ENCODE results near the gene GPR161. TPM values are rescaled to one million over a fixed set of nuclear protein-coding genes. Genes with fewer than 3 reads are reported as not detected.
"Not testable (repeated sequence)": the region's sequence is repeated elsewhere in the genome, so short reads cannot be mapped to it uniquely, and the experiment has no call there.

The GPR161 gene
- total RNA-seq (2021) (6.0 and 6.7 TPM in 2 replicates), Bru-seq, nascent RNA (percentile 42 among the genes with signal in this experiment), BruChase-seq, experiment 1, labeled RNA remaining after a 2-hour chase (percentile 48 among the genes with signal in this experiment), BruChase-seq, experiment 2, labeled RNA remaining after a 6-hour chase (percentile 49 among the genes with signal in this experiment)
- long read RNA-seq, partial matches to known transcripts, result 1 of 9 reads
- long read RNA-seq, other reads (novel, unspliced or antisense), result 8 of 9 reads

- DNase-seq, result peak in 1 of 2 experiments; percentile 43
- no peaks in the 10 kb centered on the region for H3K36me3 ChIP-seq (ENCODE audit: low read depth)
- no peaks in the 10 kb centered on the region for H3K9me2 ChIP-seq (ENCODE audit: insufficient read depth)
- TF ChIP-seq EZH2 (IDR thresholded peaks at IDR 0.05; ENCODE audit: low read depth), result no peak
- TF ChIP-seq CTCF (conservative IDR thresholded peaks at IDR 0.05), result no peak
- BruUV-seq (replicated peaks), result no TSS peak
- H3K27me3 ChIP-seq (ENCODE audit: insufficient read depth, low read depth), result no peaks in the 10 kb centered on the region
- H3F3A ChIP-seq (ENCODE audit: insufficient read depth, low read depth), result peaks cover 17% of the 10 kb centered on the region; the same call in 1 of the 2 replicates
- peak within 1 kb of the TSS; percentile 78 for H3K4me3 ChIP-seq
- peak within 1 kb of the TSS; percentile 95 for H3K4me2 ChIP-seq
- intact Hi-C loops (cut with micrococcal nuclease; ENCODE audit: unreplicated experiment), result loop anchor here (5.0 kb wide), 2 partner anchors 55 to 185 kb away; no protein-coding TSS in a partner anchor
- peak within 1 kb of the TSS; percentile 97 for H2AFZ ChIP-seq
- no peaks in the 10 kb centered on the region for H4K20me1 ChIP-seq (ENCODE audit: insufficient read depth)
- POLR2A ChIA-PET (ENCODE audit: unreplicated experiment), result interaction anchor here (0.6 kb wide), 1 partner anchor 15 kb away, joined by 3 read pairs; no protein-coding TSS in a partner anchor
- no peaks in the 10 kb centered on the region for H3K9me3 ChIP-seq (ENCODE audit: insufficient read depth, low read depth)
- CTCF ChIA-PET, result no interaction called here
- H3K27ac ChIP-seq, result no peak within 1 kb of the TSS
- H3K79me2 ChIP-seq (ENCODE audit: low read depth), result no peaks in the 10 kb centered on the region
- peaks cover 20% of the 10 kb centered on the region for H3K4me1 ChIP-seq (replicated peaks; ENCODE audit: insufficient read depth)
These were observed at the start of gene GPR161 for GRCh38 chr1:168136709-168137514. GPR161 (minus strand) TSS chr1:168136930; CDS start chr1:168104850, 32,080 bp downstream.

GRCh38 chr1:168181063-168181720, 44.5 kb upstream of the GPR161 start:
- H2AFZ ChIP-seq; H3K4me3 ChIP-seq; H3K9me3 ChIP-seq (ENCODE audit: insufficient read depth, low read depth); CTCF ChIA-PET; H3K27ac ChIP-seq; H3K36me3 ChIP-seq (ENCODE audit: low read depth); H3K27me3 ChIP-seq (ENCODE audit: insufficient read depth, low read depth); DNase-seq; intact Hi-C loops (cut with micrococcal nuclease; ENCODE audit: unreplicated experiment); BruUV-seq (replicated peaks); H4K20me1 ChIP-seq (ENCODE audit: insufficient read depth); H3K9me2 ChIP-seq (ENCODE audit: insufficient read depth): not testable (repeated sequence)
- Histone ChIP-seq H3K4me1 (replicated peaks; ENCODE audit: insufficient read depth) (peaks cover 45% of the 10 kb centered on the region), H3F3A (ENCODE audit: insufficient read depth, low read depth) (peaks cover 28% of the 10 kb centered on the region), H3K4me2 (peak overlapping the region; percentile 60), H3K79me2 (ENCODE audit: low read depth) (peaks cover 55% of the 10 kb centered on the region)
- POLR2A ChIA-PET (ENCODE audit: unreplicated experiment), result interaction anchor here (0.8 kb wide), 1 partner anchor 63 kb away, joined by 8 read pairs; no protein-coding TSS in a partner anchor

GRCh38 chr1:168180148-168180524, 43.4 kb upstream of the GPR161 start:
- ChIA-PET POLR2A (ENCODE audit: unreplicated experiment) (interaction anchor here (0.8 kb wide), 1 partner anchor 64 kb away, joined by 8 read pairs; no protein-coding TSS in a partner anchor), CTCF (no interaction called here)
- intact Hi-C loops (cut with micrococcal nuclease; ENCODE audit: unreplicated experiment), result no loop called here
- peaks cover 28% of the 10 kb centered on the region for H3F3A ChIP-seq (ENCODE audit: insufficient read depth, low read depth)
- no TSS peak for BruUV-seq (replicated peaks)
- peak overlapping the region; percentile 65 for H3K27ac ChIP-seq
- H4K20me1 ChIP-seq (ENCODE audit: insufficient read depth), result no peaks in the 10 kb centered on the region
- peak overlapping the region; percentile 87 for H3K4me3 ChIP-seq
- H3K4me1 ChIP-seq (replicated peaks; ENCODE audit: insufficient read depth), result peaks cover 45% of the 10 kb centered on the region
- H3K36me3 ChIP-seq (ENCODE audit: low read depth), result 0 out of 2 replicates have a peak, but pooled peaks cover 8% of the 10 kb centered on the region
- no peaks in the 10 kb centered on the region; the same call in 1 of the 2 replicates for H3K9me3 ChIP-seq (ENCODE audit: insufficient read depth, low read depth)
- peak overlapping the region; percentile 95 for H3K4me2 ChIP-seq
- TF ChIP-seq CTCF (conservative IDR thresholded peaks at IDR 0.05) (no peak), EZH2 (IDR thresholded peaks at IDR 0.05; ENCODE audit: low read depth) (no peak)
- peak overlapping the region; percentile 96; the same call in 1 of the 2 replicates for H2AFZ ChIP-seq
- no peaks in the 10 kb centered on the region for H3K27me3 ChIP-seq (ENCODE audit: insufficient read depth, low read depth)
- no peak for DNase-seq
- no peaks in the 10 kb centered on the region for H3K9me2 ChIP-seq (ENCODE audit: insufficient read depth)
- H3K79me2 ChIP-seq (ENCODE audit: low read depth), result peaks cover 55% of the 10 kb centered on the region

All from PC-9 (cell line).